Spinal cord (tissue), 10 donors: ENCODE results near the gene RUNX1. TPM values are rescaled to one million over a fixed set of nuclear protein-coding genes. Genes with fewer than 3 reads are reported as not detected.
A peak's percentile ranks its signal among the peaks of the same experiment; 100 is the strongest.

ENCODE experiments used
- DNase-seq, 6 donors: peaks; one replicate each; pipeline versions ENCODE4 v3.0.0 to v3.0.0-alpha.2; 2013 to 2015; ENCODE audit warnings: low spot score in 6 of 6, low read depth in 4 of 6
- H3K27ac ChIP-seq: one replicate; pipeline ENCODE4 v1.5.1; 2013; ENCODE audit warnings: low read depth, low read length, control low read depth
- H3K27me3 ChIP-seq: one replicate; pipeline ENCODE4 v1.6.1; 2013; ENCODE audit warnings: low read length; ENCODE audit not compliant: control insufficient read depth, insufficient read depth
- H3K36me3 ChIP-seq: one replicate; pipeline ENCODE4 v1.6.1; 2013; ENCODE audit warnings: low read length; ENCODE audit not compliant: control insufficient read depth, insufficient read depth
- H3K4me1 ChIP-seq: one replicate; pipeline ENCODE4 v1.6.1; 2013; ENCODE audit warnings: low read length; ENCODE audit not compliant: control insufficient read depth, insufficient read depth
- H3K4me3 ChIP-seq: one replicate; pipeline ENCODE4 v1.5.1; 2013; ENCODE audit warnings: low read depth, low read length, control low read depth
- H3K9me3 ChIP-seq: one replicate; pipeline ENCODE4 v1.6.1; 2013; ENCODE audit warnings: low read length; ENCODE audit not compliant: control insufficient read depth, insufficient read depth
- WGBS: methylation state at CpG from one replicate; pipeline ENCODE4 v1.1.5; 2013; ENCODE audit warnings: missing lambda C conversion rate; ENCODE audit not compliant: insufficient coverage; 5-methylcytosine and 5-hydroxymethylcytosine counted together
- polyA plus RNA-seq, 2 donors: library from polyadenylated mRNA; unstranded; fragments of 120-200 nt; gene quantifications; one replicate each; pipeline ENCODE4 v1.2.1, GENCODE V29; 2013; ENCODE audit not compliant: insufficient read length in 2 of 2
- total RNA-seq, 2 donors: library from RNA; depleted of rRNA in 1 of 2; stranded (reverse); fragments of 120-200 nt in 1 of 2; fragments of >200 nt in 1 of 2; gene quantifications; one replicate each; pipeline versions ENCODE4 v1.2.3 to v1.2.4, GENCODE V29; 2013 to 2014
- donor health status: healthy.

The RUNX1 gene
- total and polyA plus RNA-seq, 4 donors, result 2.1 to 7.1 (median 3.2) TPM

DNA sequence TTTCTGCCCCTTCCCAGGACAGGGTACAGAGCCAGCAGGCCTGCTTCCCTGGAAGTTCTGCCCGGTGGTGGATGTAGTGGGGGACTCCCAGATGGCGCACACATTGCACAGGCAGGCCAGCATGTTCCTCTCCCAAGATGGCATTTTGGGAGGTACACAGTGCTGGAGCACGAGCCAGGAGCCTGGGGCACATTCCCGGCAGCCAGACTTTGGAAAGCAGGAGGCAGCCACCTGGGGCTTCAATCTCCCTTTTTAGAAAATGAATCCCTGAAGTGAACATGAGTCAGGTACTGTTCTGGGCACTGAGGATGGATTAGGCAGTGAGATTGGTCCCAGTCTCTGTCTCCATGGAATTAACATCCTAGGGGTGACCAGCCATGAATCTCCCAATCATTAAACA lies 56.9 kb downstream of the RUNX1 start:
- Histone ChIP-seq H3K36me3 (no peaks in the 10 kb centered on the region), H3K9me3 (no peaks in the 10 kb centered on the region), H3K27me3 (no peaks in the 10 kb centered on the region), H3K27ac (no peak overlapping the region), H3K4me3 (no peak overlapping the region), H3K4me1 (peaks cover 10% of the 10 kb centered on the region)
- WGBS, result 83% methylated on average over 4 of the region's 4 CpGs
- no peak for DNase-seq

DNA sequence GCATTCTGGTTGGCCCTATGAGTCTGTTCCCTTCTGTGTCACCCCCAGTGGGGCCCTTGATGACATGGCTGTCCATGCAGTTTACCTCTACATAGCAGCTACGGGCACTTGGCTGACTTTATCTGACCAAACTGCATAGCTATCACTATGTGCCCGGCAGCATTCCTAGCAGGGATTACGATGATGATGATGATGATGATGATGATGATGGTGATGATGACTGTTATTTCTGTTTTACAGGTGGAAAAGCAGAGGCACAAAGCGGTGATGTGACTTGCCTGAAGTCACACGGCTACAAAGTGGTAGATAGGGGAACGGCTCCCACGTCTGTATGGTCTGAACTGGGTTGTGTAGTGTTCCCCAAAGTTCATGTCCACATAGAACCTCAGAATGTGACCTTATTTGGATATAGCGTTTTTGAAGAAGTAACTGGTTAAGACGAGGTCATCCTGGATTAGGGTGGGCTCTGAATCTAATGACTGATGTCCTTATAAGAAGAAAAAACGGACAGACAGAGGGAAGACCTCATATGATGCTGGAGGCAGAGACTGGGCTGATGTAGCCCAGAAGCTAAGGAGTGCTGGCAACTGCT lies 57.6 kb downstream of the RUNX1 start:
- 88% methylated on average over 10 of the region's 10 CpGs for WGBS
- no peak overlapping the region for H3K27ac ChIP-seq
- H3K27me3 ChIP-seq, result peaks cover 4% of the 10 kb centered on the region
- H3K36me3 ChIP-seq, result no peaks in the 10 kb centered on the region
- no peaks in the 10 kb centered on the region for H3K9me3 ChIP-seq
- H3K4me3 ChIP-seq, result no peak overlapping the region
- peaks cover 16% of the 10 kb centered on the region for H3K4me1 ChIP-seq
- DNase-seq, result no peak

DNA sequence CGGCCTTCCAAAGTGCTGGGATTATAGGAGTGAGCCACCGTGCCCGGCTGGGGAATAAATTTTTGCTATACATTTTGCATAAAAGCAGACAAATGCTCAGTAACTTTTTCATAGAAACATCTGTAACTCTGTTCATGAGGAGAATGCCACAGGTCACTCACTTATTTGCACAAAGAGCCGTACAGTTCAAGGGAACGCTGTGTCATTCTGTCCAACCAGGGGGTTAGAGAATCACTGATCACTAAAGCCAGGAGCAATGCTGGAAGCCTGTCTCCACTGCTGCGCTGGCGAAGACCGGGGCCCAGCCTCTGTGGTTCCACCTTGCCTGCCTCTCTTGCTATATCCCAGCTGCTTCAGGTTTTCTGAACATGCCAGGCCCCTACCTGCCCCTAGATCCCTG lies 58.3 kb downstream of the RUNX1 start:
- no peaks in the 10 kb centered on the region for H3K36me3 ChIP-seq
- H3K9me3 ChIP-seq, result no peaks in the 10 kb centered on the region
- H3K27ac ChIP-seq, result no peak overlapping the region
- DNase-seq, result no peak
- peaks cover 16% of the 10 kb centered on the region for H3K4me1 ChIP-seq
- H3K27me3 ChIP-seq, result peaks cover 4% of the 10 kb centered on the region
- WGBS, result 93% methylated on average over 5 of the region's 8 CpGs
- no peak overlapping the region for H3K4me3 ChIP-seq

DNA sequence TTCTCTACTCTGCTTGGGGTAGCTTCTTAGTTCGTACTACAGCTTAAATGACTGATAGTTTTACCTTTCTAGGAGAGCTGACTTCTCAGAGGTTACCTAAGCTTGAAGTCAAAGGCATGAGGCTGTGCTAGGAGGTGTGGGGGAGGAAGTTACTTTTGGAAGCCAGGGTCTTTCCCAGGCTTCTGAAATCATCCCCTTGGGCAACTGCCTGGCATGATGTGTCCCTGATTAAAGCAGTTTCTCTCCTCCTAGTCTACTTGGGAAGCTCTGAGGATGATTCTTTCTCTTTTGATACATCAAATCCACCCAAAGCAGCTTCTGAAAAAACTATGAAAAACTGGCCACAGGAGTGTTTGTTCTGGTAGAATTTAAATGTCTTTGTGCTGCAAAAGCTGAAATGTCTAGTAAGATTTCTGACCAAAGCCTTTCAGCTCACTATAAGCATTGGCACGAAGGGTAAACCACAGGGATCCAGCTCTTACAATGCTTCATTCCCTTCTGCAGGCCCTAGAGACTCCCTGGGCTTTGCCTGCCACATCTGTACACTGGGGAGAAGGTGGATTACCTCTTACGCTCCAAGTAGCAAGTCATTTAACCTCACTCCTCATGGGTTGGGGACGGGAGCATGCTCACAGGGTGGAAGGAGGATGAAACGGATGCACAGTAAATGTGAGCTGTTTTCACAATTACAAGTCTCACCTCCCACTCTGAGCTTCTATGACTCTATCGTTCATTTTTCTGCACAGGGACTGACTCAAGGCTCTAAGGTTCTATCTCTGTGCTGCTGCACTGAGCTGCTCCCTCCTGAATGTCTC lies 59.6 kb downstream of the RUNX1 start:
- WGBS, result 38% methylated on average over 1 of the region's 6 CpGs
- H3K9me3 ChIP-seq, result no peaks in the 10 kb centered on the region
- peak in 1 of 6 donors; percentile 27 for DNase-seq

DNA sequence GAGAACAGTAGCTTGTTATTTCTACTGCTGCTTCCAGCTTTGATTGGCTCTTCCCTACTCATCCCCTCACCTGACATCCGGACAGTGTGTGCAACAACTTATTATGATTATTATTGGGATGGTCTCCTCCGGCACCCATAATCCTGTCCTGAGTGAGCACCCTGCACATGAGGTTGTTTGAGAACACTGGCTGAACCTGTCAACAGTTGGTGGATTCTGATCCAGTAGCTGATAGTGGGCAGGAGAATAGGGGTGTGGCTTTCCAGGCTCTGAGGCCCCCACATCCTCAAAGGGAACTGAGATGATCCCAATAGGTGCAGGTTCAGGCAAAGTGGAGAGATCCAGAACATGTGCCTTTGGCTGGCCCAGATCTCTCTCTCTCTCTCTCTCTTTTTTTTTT lies 60.5 kb downstream of the RUNX1 start:
- Histone ChIP-seq H3K27me3 (peaks cover 4% of the 10 kb centered on the region), H3K9me3 (no peaks in the 10 kb centered on the region), H3K27ac (no peak overlapping the region), H3K36me3 (no peaks in the 10 kb centered on the region), H3K4me1 (peaks cover 16% of the 10 kb centered on the region), H3K4me3 (no peak overlapping the region)
- WGBS, result 100% methylated on average over 1 of the region's 2 CpGs
- DNase-seq, result no peak

More for the DNA sequence above, 59.6 kb downstream of the RUNX1 start:
- H3K4me1 ChIP-seq, result peaks cover 16% of the 10 kb centered on the region
- H3K4me3 ChIP-seq, result no peak overlapping the region
- no peaks in the 10 kb centered on the region for H3K36me3 ChIP-seq
- no peak overlapping the region for H3K27ac ChIP-seq
- peaks cover 4% of the 10 kb centered on the region for H3K27me3 ChIP-seq

DNA sequence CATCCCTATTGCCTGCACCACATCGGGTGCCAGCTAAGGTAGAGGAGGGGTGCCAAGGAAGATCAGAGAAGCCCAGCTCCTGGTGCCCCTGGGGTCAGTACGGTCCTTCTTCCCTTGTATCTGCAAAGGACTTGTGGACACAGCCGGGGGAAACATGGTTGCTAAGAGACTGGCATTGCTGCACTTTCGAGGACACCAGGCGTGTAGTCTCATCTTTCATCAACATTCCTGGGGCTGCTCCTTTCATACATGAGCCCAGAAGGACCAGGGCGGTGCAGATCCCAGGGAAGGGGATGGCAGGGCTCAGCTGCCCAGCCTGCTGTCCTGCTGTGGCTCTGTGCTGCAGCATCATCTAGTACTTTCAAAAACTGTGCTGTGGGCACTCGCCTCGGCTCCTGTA lies 61.0 kb downstream of the RUNX1 start:
- Histone ChIP-seq H3K27me3 (peaks cover 4% of the 10 kb centered on the region), H3K27ac (no peak overlapping the region), H3K4me3 (no peak overlapping the region), H3K36me3 (no peaks in the 10 kb centered on the region), H3K4me1 (peaks cover 16% of the 10 kb centered on the region), H3K9me3 (no peaks in the 10 kb centered on the region)
- peak in 1 of 6 donors; percentile 40 for DNase-seq
- 64% methylated on average over 7 of the region's 8 CpGs for WGBS

DNA sequence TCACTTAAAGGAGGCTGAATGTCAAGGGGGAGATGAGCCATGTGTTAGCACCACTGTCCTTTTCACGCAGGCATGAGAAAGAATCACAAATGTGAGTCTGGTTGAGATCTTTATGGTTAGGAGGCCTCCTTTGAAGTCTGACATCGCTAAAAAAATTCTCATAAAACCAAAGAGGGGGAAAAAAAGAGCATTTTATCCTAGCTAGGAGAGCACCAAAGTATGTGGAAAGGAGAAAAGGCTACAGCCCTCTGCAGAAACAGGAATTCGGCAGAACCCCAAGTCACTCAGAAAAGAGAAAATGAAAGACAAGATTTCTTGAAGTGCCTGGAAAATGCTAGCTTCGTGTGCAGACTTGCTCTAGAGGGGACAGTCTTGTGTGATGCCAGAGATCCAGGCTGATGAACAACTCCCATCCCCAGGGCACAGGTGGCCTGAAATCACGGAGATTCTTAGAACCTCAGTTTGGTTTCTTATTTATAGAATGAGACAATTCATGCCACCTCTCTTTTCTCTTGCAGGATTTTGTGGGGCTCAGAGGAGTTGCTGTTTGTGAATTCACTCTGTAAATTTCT lies 61.5 kb downstream of the RUNX1 start:
- peak overlapping the region; percentile 42 for H3K27ac ChIP-seq
- peaks cover 4% of the 10 kb centered on the region for H3K27me3 ChIP-seq
- H3K4me3 ChIP-seq, result no peak overlapping the region
- H3K36me3 ChIP-seq, result no peaks in the 10 kb centered on the region
- WGBS, result 43% methylated on average over 1 of the region's 5 CpGs
- no peaks in the 10 kb centered on the region for H3K9me3 ChIP-seq
- H3K4me1 ChIP-seq, result peaks cover 16% of the 10 kb centered on the region
- peak in 1 of 6 donors; percentile 8 for DNase-seq

DNA sequence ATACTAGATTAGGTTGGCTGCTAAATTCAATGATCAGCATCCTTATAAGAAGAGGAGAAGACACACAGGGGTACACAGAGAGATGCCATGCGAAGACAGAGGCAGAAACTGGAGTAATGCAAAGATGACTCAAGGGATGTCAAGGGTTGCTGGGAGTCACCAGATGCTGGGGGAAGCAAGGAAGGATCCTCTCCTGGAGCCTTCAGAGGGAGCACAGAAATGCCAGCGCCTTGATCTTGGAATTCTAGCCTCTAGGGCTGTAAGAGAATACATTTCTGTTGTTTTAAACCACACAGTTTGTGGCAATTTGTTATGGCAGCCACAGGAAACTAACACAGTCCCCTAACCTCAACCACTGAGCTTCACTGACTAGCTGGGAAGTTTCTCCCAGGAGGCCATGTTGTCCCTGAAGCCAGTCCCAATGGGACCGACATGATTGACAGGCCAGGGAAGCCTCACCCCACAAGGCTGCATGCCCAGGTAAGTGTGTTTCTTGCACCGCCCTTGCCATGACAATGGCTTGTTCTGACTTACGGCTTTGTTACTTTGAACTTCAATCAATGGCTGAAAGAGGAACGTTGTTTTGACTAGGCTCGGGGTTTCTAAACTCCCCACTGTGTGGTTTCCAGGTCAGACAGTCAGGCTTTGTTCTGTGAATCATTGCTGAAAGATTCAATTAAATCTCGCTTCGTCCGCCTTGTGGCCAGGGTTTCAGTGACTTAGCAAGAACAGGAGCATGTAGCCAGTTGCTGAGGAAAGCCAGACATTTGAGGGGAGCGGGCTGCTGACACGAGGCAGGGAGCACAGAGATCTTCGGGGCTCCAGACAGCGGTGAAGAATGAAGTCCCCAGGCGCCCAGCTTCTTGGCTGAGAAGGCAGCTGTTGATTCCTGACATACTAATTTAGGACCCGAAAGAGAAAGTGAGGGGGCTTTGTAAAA lies 62.3 kb downstream of the RUNX1 start:
- peak overlapping the region; percentile 42 for H3K27ac ChIP-seq
- 30% methylated on average over 15 of the region's 16 CpGs for WGBS
- no peaks in the 10 kb centered on the region for H3K9me3 ChIP-seq
- peaks cover 4% of the 10 kb centered on the region for H3K27me3 ChIP-seq
- no peak overlapping the region for H3K4me3 ChIP-seq
- DNase-seq, result peak in 2 of 6 donors; percentile 31 to 37
- H3K36me3 ChIP-seq, result no peaks in the 10 kb centered on the region
- H3K4me1 ChIP-seq, result peaks cover 16% of the 10 kb centered on the region

DNA sequence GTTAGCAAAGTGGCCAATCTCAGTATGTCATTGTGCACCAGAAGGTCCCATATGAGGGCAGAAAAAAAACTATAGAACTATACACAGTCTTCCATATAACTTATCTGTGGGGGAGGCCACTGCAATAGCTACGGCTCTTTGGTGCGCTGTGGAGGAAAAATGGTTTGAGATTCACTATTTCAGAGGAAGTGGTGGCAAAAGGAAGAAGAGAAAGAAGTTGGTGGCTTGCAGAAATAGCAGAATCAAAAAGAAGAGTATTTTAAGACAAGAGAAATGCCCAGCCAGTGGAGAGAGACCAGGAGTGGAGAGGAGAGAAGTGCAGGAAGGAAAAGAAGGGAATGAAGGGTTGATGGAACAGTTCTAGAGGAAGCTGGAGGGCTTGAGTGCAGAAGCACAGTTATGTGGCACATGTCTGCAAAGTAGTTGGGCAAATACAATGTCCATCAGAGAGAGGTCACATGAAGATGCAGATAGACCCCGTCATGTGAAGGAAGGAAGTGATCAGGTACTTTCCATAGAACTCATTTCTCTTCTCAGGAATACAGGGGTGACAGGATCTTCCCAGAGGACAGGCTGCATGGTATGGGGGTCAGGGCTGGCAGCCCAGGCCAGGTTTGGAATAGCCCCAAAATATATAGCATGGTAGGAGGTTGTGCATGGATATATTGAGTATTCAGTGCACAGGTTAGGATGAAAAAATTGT lies 64.6 kb downstream of the RUNX1 start:
- 89% methylated on average over 3 of the region's 3 CpGs for WGBS
- Histone ChIP-seq H3K4me3 (no peak overlapping the region), H3K9me3 (no peaks in the 10 kb centered on the region), H3K27me3 (peaks cover 4% of the 10 kb centered on the region), H3K4me1 (peaks cover 16% of the 10 kb centered on the region), H3K36me3 (no peaks in the 10 kb centered on the region), H3K27ac (no peak overlapping the region)
- DNase-seq, result no peak
